Testis (tissue), 3 donors: Measurements from ENCODE around the gene ERC2. TPM values are rescaled to one million over a fixed set of nuclear protein-coding genes. Genes with fewer than 3 reads are reported as not detected.

Experiments used
- DNase-seq: peaks from one replicate; pipeline ENCODE4 v3.0.0-alpha.2; 2019
- H3K27ac ChIP-seq, 2 donors: fragments of 200-600 bp; sonication (generic); one replicate each; pipeline ENCODE4 v1.5.1; 2019
- H3K27me3 ChIP-seq: fragments of 200-600 bp; sonication (generic); one replicate; pipeline ENCODE4 v1.5.1; 2019
- H3K36me3 ChIP-seq: fragments of 200-600 bp; sonication (generic); one replicate; pipeline ENCODE4 v1.5.1; 2017; ENCODE audit warnings: low read depth; ENCODE audit errors: missing control alignments
- H3K4me1 ChIP-seq: fragments of 200-600 bp; sonication (generic); one replicate; pipeline ENCODE4 v1.5.1; 2019
- H3K4me3 ChIP-seq, 2 donors: fragments of 200-600 bp; sonication (generic); one replicate each; pipeline ENCODE4 v1.5.1; 2017 to 2019
- H3K9me3 ChIP-seq: fragments of 200-600 bp; sonication (generic); one replicate; pipeline ENCODE4 v1.5.1; 2017
- POLR2A ChIP-seq: fragments of 450-650 bp; IDR thresholded peaks from one replicate; pipeline ENCODE4 v1.6.1; 2017; ENCODE audit warnings: antibody characterized with exemption, mild to moderate bottlenecking, moderate library complexity
- WGBS, 2 donors: methylation state at CpG; one replicate each; pipeline ENCODE4 v1.1.5; 2018; 5-methylcytosine and 5-hydroxymethylcytosine counted together
- intact Hi-C: fragments of 100-400 bp; cut with DNase I; formaldehyde crosslinking; loops from one replicate; pipeline ENCODE4 v1.15.1; 2023; ENCODE audit warnings: low total_unique reads
- polyA plus RNA-seq: library from polyadenylated mRNA; stranded (reverse); fragments of 350-450 nt; fragmentation: Illumina TruSeq; extraction: RNeasy Lipid Tissue Mini Kit (QIAGEN cat#74804); gene quantifications from one replicate; pipeline ENCODE4 v1.2.3, GENCODE V29; 2014; ENCODE audit warnings: low read depth, low replicate concordance; ENCODE audit not compliant: insufficient read depth
- total RNA-seq, 2 donors: library from RNA; depleted of rRNA; stranded (reverse); fragments of >200 nt; gene quantifications; one replicate each; pipeline ENCODE4 v1.2.3, GENCODE V29; 2016
- TF ChIP-seq, protein P1 (sequence below), 3 experiments: fragments of 450-650 bp in 2 of 3; fragments of 200-600 bp in 1 of 3; sonication (generic) in 1 of 3; IDR thresholded peaks; one replicate each; pipeline ENCODE4 v1.5.1; 2016 to 2019; ENCODE audit warnings: antibody characterized with exemption in 3 of 3, mild to moderate bottlenecking in 2 of 3, moderate library complexity in 1 of 3

ERC2 gene
- total and polyA plus RNA-seq, 3 donors from 2014 or later, result 1.9 to 6.1 (median 5.9) TPM

DNA sequence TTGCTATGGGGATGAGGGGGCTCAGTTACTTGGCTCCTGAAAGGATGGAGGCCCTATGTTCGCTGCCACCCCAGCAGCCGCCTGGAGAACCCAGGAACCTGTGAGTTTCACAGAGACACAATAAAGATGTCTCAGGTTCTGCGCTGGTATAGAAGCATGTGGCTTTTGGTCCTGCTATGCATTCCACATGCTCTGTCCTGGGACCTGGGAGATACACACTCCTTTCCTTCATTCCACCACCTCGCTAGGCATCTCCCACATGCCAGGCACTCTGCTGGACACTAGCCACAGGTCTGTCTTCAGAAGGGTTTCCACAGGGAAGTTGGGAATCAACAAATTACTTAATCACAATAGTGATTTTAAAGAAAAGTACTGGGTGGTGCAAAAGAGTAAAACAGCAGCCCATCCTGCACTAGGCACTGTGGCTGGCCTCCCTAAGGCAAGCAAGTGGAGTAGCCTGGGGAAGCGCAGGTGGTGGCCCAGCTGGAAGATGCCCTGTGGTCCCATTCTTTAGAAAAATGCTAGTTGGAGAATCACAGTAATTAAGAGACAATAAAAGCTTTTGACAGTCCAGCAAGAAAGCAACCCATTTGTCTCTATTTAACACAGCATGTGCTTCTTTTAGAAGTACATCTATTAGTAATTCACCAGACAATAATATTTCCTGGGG is 572.2 kb downstream of the ERC2 start:
- H3K4me1 ChIP-seq, result no peaks in the 10 kb centered on the region
- intact Hi-C loops, result no loop called here
- TF ChIP-seq, protein P1, sequence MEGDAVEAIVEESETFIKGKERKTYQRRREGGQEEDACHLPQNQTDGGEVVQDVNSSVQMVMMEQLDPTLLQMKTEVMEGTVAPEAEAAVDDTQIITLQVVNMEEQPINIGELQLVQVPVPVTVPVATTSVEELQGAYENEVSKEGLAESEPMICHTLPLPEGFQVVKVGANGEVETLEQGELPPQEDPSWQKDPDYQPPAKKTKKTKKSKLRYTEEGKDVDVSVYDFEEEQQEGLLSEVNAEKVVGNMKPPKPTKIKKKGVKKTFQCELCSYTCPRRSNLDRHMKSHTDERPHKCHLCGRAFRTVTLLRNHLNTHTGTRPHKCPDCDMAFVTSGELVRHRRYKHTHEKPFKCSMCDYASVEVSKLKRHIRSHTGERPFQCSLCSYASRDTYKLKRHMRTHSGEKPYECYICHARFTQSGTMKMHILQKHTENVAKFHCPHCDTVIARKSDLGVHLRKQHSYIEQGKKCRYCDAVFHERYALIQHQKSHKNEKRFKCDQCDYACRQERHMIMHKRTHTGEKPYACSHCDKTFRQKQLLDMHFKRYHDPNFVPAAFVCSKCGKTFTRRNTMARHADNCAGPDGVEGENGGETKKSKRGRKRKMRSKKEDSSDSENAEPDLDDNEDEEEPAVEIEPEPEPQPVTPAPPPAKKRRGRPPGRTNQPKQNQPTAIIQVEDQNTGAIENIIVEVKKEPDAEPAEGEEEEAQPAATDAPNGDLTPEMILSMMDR (IDR thresholded peaks at IDR 0.05), result no peak
- TF ChIP-seq POLR2A, result no peak
- no peaks in the 10 kb centered on the region for H3K9me3 ChIP-seq
- 87% methylated on average over 5 of the region's 5 CpGs for WGBS, 2 donors
- H3K27me3 ChIP-seq, result no peaks in the 10 kb centered on the region
- H3K36me3 ChIP-seq, result no peaks in the 10 kb centered on the region
- H3K27ac ChIP-seq, result no peak overlapping the region
- no peak overlapping the region for H3K4me3 ChIP-seq
- no peak for DNase-seq

DNA sequence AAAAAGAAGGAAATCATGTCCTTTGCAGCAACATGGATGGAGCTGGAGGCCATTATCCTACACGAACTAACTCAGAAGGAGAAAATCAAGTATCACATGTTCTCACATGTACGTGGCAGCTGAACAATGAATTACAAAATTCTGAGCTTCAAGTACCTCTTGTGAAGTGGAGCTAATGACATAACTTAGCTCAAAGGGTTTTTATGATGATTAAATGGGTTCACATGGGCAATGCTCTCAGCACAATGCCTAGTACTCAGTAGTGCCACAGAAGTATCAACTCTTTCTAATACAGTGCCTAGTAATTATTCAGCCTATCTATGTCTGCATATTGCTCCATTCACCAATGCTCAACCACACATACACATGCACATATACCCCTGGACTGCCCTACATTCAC is 573.7 kb downstream of the ERC2 start:
- H3K27me3 ChIP-seq, result no peaks in the 10 kb centered on the region

DNA sequence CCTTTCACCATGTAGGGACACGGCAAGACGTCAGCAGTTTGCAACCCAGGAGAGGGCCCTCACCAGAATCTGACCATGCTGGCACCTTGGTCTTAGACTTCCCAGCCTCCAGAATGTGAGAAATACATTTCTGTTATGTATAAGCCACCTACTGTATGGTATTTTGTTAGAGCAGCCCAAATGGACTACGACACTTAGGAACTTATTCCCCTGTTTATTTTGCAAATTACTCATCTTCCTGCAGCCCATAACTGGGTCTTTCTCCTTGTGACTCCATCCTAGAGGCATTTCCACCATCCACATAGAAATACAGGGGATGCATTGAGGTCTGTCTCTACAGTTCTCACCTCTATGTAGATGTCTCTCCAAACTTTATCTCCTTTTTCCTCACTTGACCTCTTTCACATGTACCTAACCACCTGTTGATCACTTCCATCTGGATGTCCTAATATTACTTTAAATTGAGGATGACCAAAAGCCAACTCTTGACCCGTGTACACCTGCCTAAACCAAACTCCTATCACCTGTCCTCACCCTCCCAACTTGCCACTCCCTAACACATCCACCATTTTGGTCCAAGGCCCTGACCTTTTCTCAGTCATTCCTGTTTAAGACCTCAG is 575.1 kb downstream of the ERC2 start:
- no peak overlapping the region for H3K27ac ChIP-seq
- 44 to 85% methylated on average over 2 to 4 of the region's 4 CpGs for WGBS, 2 donors
- no peak for TF ChIP-seq POLR2A
- TF ChIP-seq, protein P1 (IDR thresholded peaks at IDR 0.05), result no peak
- no peak for DNase-seq
- intact Hi-C loops, result no loop called here
- H3K36me3 ChIP-seq, result no peaks in the 10 kb centered on the region
- H3K4me3 ChIP-seq, result no peak overlapping the region
- H3K4me1 ChIP-seq, result no peaks in the 10 kb centered on the region
- H3K27me3 ChIP-seq, result no peaks in the 10 kb centered on the region
- no peaks in the 10 kb centered on the region for H3K9me3 ChIP-seq

More for the DNA sequence above, 573.7 kb downstream of the ERC2 start:
- DNase-seq, result no peak
- Histone ChIP-seq H3K4me3 (no peak overlapping the region), H3K36me3 (no peaks in the 10 kb centered on the region), H3K9me3 (no peaks in the 10 kb centered on the region), H3K4me1 (no peaks in the 10 kb centered on the region), H3K27ac (no peak overlapping the region)
- 89 to 92% methylated on average over 2 of the region's 2 CpGs for WGBS, 2 donors
- no peak for TF ChIP-seq POLR2A
- TF ChIP-seq, protein P1 (IDR thresholded peaks at IDR 0.05), result no peak
- intact Hi-C loops, result no loop called here

DNA sequence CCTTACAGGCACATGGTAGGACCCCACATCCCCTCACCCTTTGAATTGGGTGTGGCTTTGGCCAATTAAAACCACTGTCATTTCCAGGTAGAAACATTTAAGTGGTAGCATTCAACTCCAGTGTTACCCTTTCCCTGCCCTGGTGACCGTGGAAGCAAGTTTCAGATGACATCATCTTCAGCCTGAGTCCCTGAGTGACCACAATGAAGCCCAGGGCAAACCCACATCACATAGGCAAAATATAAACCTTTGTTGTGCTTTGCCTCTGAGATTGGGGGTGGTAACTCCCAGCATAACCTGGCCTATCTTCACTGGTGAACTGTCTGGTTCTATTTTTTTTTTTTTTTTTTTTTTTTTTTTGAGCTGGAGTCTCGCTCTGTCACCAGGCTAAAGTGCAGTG is 577.2 kb downstream of the ERC2 start:
- TF ChIP-seq, protein P1 (IDR thresholded peaks at IDR 0.05), result no peak
- TF ChIP-seq POLR2A, result no peak
- intact Hi-C loops, result no loop called here
- Histone ChIP-seq H3K36me3 (no peaks in the 10 kb centered on the region), H3K4me1 (no peaks in the 10 kb centered on the region), H3K4me3 (no peak overlapping the region), H3K27me3 (no peaks in the 10 kb centered on the region), H3K9me3 (no peaks in the 10 kb centered on the region), H3K27ac (no peak overlapping the region)
- DNase-seq, result no peak
- 88 to 89% methylated on average over 2 of the region's 2 CpGs for WGBS, 2 donors
